Esophagus squamous epithelium (tissue), 5 donors: ENCODE results near the gene CDH15. TPM values are rescaled to one million over a fixed set of nuclear protein-coding genes. Genes with fewer than 3 reads are reported as not detected.

Experiments
- DNase-seq: peaks from one replicate; lab custom pipeline; 2025; lab: John Stamatoyannopoulos, UW
- H3K27ac ChIP-seq, 4 donors: fragments of 200-600 bp; sonication (generic); one replicate each; pipeline ENCODE4 v1.5.1; 2016 to 2019; ENCODE audit warnings: mild to moderate bottlenecking in 1 of 4
- H3K27me3 ChIP-seq, 4 donors: fragments of 200-600 bp; sonication (generic); 1 replicate in 3 of 4; 2 replicates in 1 of 4; pipeline versions ENCODE4 v1.5.1 to v1.6.0; 2017 to 2021; ENCODE audit warnings: antibody characterized with exemption in 1 of 4
- H3K36me3 ChIP-seq, 3 donors: fragments of 200-600 bp; sonication (generic); one replicate each; pipeline ENCODE4 v1.5.1; 2016 to 2019
- H3K4me1 ChIP-seq, 3 donors: fragments of 200-600 bp; sonication (generic); one replicate each; pipeline ENCODE4 v1.5.1; 2017 to 2019
- H3K4me3 ChIP-seq, 4 donors: fragments of 200-600 bp; sonication (generic); 1 replicate in 3 of 4; 2 replicates in 1 of 4; pipeline ENCODE4 v1.5.1; 2016 to 2019; ENCODE audit warnings: mild to moderate bottlenecking in 2 of 4, moderate library complexity in 1 of 4
- H3K9me3 ChIP-seq, 3 donors: fragments of 200-600 bp; sonication (generic); one replicate each; pipeline ENCODE4 v1.5.1; 2016 to 2019
- POLR2A ChIP-seq, 4 donors: fragments of 450-650 bp; IDR thresholded peaks; one replicate each; pipeline ENCODE4 v1.6.1; 2017; ENCODE audit warnings: antibody characterized with exemption in 4 of 4, mild to moderate bottlenecking in 4 of 4, moderate library complexity in 3 of 4
- WGBS, 2 donors: methylation state at CpG; one replicate each; pipeline ENCODE4 v1.1.5; 2018; 5-methylcytosine and 5-hydroxymethylcytosine counted together
- intact Hi-C: fragments of 100-400 bp; cut with DNase I; formaldehyde crosslinking; loops from one replicate; pipeline ENCODE4 v1.15.0; 2022
- total RNA-seq, 4 donors: library from RNA; depleted of rRNA; stranded (reverse); fragments of >200 nt; gene quantifications; one replicate each; pipeline ENCODE4 v1.1.0, GENCODE V29; 2016
- TF ChIP-seq, protein P1 (sequence below), 6 experiments: fragments of 450-650 bp in 4 of 6; fragments of 200-600 bp in 2 of 6; sonication (generic) in 2 of 6; IDR thresholded peaks; one replicate each; pipeline ENCODE4 v1.5.1; 2016 to 2019; ENCODE audit warnings: antibody characterized with exemption in 6 of 6, mild to moderate bottlenecking in 4 of 6, moderate library complexity in 4 of 6
- donor health status: DM: yes; HTN: yes; CAD: no.

Gene CDH15
- total RNA-seq, 4 donors from 2014 or later: not detected

DNA sequence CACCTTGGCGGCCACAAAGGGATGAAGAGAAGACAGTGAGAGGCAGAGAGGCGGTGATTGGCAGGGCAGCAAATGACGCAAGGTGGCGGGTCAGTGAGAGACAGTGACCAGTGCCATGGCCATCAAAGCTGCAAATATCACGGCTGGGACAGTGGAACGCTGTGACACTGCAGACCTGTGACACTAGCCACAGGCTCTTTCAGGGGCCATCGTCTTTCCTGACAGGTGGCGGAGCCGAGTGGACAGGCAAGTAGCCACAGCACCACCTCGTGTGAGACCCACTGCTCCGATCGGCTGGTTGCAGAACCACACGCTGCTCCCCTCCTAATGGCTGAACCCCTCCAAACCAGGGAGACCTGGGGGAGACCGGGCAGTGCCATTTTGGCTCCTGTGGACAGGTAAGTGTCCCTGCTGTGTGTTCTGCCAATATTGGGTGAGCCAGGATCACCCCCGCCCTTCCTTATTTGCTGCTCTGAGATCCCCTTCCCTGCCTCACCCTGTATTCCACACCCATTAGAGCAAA, 38.0 kb downstream of the CDH15 start:
- Histone ChIP-seq H3K36me3 (no peaks in the 10 kb centered on the region), H3K27me3 (peaks cover 0 to 31% (median 0%) of the 10 kb centered on the region in 4 donors), H3K27ac (no peak overlapping the region), H3K4me3 (no peak overlapping the region), H3K9me3 (no peaks in the 10 kb centered on the region), H3K4me1 (no peaks in the 10 kb centered on the region)
- DNase-seq: no peak
- intact Hi-C loops: no loop called here
- TF ChIP-seq POLR2A (IDR thresholded peaks at IDR 0.05): no peak
- TF ChIP-seq, protein P1, sequence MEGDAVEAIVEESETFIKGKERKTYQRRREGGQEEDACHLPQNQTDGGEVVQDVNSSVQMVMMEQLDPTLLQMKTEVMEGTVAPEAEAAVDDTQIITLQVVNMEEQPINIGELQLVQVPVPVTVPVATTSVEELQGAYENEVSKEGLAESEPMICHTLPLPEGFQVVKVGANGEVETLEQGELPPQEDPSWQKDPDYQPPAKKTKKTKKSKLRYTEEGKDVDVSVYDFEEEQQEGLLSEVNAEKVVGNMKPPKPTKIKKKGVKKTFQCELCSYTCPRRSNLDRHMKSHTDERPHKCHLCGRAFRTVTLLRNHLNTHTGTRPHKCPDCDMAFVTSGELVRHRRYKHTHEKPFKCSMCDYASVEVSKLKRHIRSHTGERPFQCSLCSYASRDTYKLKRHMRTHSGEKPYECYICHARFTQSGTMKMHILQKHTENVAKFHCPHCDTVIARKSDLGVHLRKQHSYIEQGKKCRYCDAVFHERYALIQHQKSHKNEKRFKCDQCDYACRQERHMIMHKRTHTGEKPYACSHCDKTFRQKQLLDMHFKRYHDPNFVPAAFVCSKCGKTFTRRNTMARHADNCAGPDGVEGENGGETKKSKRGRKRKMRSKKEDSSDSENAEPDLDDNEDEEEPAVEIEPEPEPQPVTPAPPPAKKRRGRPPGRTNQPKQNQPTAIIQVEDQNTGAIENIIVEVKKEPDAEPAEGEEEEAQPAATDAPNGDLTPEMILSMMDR (IDR thresholded peaks at IDR 0.05): no peak
- WGBS, 2 donors: 56 to 71% methylated on average over 13 to 14 of the region's 15 CpGs

DNA sequence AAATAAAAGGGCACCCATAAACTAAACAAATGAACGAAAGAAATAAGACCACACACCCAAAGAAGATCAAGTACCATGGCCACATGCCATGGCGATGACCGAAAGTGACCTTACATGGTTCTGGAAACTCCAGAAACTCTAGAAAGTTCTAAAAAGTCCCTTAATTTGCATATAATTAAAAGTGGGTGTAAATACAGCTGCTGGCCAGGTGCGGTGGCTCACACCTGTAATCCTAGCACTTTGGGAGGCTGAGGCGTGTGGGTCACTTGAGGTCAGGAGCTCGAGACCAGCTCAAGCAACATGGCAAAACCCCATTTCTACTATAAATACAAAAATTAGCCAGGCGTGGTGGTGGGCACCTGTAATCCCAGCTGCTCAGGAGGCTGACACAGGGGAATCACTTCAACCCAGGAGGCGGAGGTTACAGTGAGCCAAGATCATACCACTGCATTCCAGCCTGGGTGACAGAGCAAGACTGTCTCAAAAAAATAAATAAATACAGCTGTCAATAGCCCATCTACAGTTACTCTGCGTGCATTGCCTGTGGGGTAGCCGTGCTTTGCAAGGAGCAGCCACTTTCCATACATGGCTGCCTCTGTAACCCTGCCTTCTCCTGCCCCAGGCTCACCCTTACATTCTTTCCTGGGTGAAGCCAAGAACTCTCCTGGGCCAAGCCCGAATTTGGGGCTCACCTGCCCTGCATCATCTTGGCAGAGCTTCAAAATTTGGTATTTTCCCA, 38.8 kb downstream of the CDH15 start:
- H3K4me3 ChIP-seq: no peak overlapping the region
- H3K27ac ChIP-seq: no peak overlapping the region
- intact Hi-C loops: no loop called here
- H3K36me3 ChIP-seq: no peaks in the 10 kb centered on the region
- H3K9me3 ChIP-seq: no peaks in the 10 kb centered on the region
- TF ChIP-seq, protein P1 (IDR thresholded peaks at IDR 0.05): no peak
- no peak for TF ChIP-seq POLR2A (IDR thresholded peaks at IDR 0.05)
- peaks cover 0 to 25% (median 0%) of the 10 kb centered on the region in 4 donors for H3K27me3 ChIP-seq
- peaks cover 0 to 3% (median 0%) of the 10 kb centered on the region in 3 donors for H3K4me1 ChIP-seq
- no peak for DNase-seq
- WGBS, 2 donors: 66 to 77% methylated on average over 10 of the region's 11 CpGs

DNA sequence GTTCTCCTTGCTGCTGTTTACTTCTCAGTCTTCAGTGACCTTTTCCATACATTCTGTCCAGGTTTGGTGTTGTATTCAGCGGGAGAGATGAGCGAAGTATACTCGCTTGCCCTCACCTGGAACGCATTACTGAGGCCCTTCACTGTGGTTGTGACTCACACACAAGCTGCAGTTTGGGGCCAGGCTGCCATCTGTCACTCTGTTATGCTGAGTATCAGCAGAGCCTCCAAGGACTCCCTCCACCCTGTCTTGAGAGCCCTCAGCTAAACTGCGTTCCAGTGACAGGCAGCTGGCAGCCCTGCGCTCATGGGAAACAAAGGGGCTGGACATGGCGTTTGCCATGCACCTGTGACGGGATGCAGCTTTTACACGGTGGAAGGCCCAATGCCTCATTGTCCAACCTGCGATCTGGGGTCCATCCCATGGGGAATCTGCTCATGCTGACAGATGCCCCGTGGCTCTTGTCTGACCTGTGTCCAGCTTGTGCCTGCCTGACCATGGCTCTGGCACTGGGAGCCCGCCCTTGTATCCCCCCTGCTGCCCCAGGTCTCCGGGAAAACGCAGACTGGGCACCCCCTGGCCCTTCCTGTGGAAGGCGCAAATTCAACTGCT, 39.5 kb downstream of the CDH15 start:
- H3K27ac ChIP-seq: no peak overlapping the region
- intact Hi-C loops: no loop called here
- WGBS, 2 donors: 58 to 66% methylated on average over 5 to 14 of the region's 15 CpGs

DNA sequence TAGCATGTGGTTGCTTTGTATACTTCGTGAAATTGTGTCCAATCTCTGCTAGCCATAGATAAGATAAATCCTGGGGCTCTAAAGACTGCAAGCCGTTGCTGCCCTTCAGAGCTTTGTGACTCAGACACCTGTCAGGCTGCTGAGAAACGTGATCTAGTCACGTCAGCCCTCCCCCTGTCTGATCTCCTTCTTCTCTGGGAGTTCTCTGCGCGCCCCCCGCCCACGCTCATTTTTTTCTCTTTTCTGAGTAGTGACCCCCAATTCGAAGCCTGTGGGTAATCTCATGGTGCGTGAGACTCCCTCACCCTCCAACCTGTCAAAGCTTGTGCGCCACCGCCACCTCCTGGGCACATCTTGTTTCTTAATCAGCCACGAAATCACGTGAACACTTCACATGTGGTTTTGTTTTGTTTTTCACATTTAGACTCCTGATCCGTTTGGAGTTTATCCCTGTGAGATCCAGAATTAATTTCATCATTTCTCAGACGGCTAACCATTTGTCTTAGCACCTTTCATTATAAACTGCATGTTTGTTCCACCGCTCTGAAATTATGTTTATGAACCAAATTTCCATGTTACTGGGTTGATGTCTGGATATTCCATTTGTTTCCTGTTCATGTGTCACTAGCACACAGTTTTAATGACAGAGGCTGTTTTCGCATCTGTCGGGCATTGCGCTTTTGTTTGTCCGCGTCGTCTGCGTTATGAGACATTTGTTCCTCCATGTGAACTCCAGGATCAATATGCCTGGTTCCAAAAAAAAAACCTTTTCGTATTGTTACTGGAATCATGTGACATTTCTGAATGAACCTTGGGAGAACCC, 45.0 kb downstream of the CDH15 start:
- H3K27ac ChIP-seq: peak overlapping the region; percentile 96 to 99 (median 97)
- no peak for TF ChIP-seq POLR2A (IDR thresholded peaks at IDR 0.05)
- TF ChIP-seq, protein P1 (IDR thresholded peaks at IDR 0.05): peak; percentile 55 to 83 (median 76)
- H3K4me3 ChIP-seq: peak overlapping the region; percentile 66 to 85 (median 78)
- H3K9me3 ChIP-seq: no peaks in the 10 kb centered on the region
- no peaks in the 10 kb centered on the region for H3K27me3 ChIP-seq
- 1 to 2% methylated on average over 25 of the region's 25 CpGs for WGBS, 2 donors
- H3K4me1 ChIP-seq: peaks cover 13 to 38% (median 21%) of the 10 kb centered on the region in 3 donors
- peaks cover 0 to 13% (median 5%) of the 10 kb centered on the region in 3 donors for H3K36me3 ChIP-seq
- DNase-seq: no peak
- intact Hi-C loops: loop anchor here (5.0 kb wide), 1 partner anchor 389 kb away; no protein-coding TSS in a partner anchor

More for the DNA sequence above, 39.5 kb downstream of the CDH15 start:
- Histone ChIP-seq H3K4me1 (peaks cover 0 to 10% (median 2%) of the 10 kb centered on the region in 3 donors), H3K36me3 (no peaks in the 10 kb centered on the region), H3K27me3 (peaks cover 0 to 19% (median 0%) of the 10 kb centered on the region in 4 donors), H3K9me3 (no peaks in the 10 kb centered on the region), H3K4me3 (no peak overlapping the region)
- DNase-seq: no peak
- TF ChIP-seq, protein P1 (IDR thresholded peaks at IDR 0.05): no peak
- TF ChIP-seq POLR2A (IDR thresholded peaks at IDR 0.05): no peak
